B cell (primary cell): ENCODE measurements around the gene LIPI. TPM values are rescaled to one million over a fixed set of nuclear protein-coding genes. Genes with fewer than 3 reads are reported as not detected.

Experiments used
- ATAC-seq: fragments of 200-7000 bp; cut with Tn5 transposase; one replicate; pipeline ENCODE4 v1.10.0; 2021; ENCODE audit warnings: low read depth, mild to moderate bottlenecking, moderate number of reproducible peaks, moderate library complexity
- CTCF ChIA-PET: fragments of 350-600 bp; sonication (Branson Sonifier 250); formaldehyde crosslinking; loops from one replicate; lab custom pipeline; 2021; ENCODE audit warnings: antibody characterized with exemption, inconsistent platforms; lab: Charles Lee
- POLR2A ChIA-PET: fragments of 350-600 bp; sonication (Branson Sonifier 250); formaldehyde crosslinking; loops from one replicate; lab custom pipeline; 2021; ENCODE audit warnings: antibody characterized with exemption; lab: Charles Lee
- DNase-seq: peaks from one replicate; pipeline ENCODE4 v3.0.0; 2013
- H2AFZ ChIP-seq: 2 replicates; pipeline ENCODE4 v1.6.1; 2012; ENCODE audit warnings: mild to moderate bottlenecking, low read depth, low read length; ENCODE audit not compliant: insufficient read depth, poor library complexity, severe bottlenecking
- H3K27ac ChIP-seq, 2 donors: 1 replicate in 1 of 2; 2 replicates in 1 of 2; pipeline ENCODE4 v1.5.1; 2012 to 2013; ENCODE audit warnings: low read length in 2 of 2, mild to moderate bottlenecking in 2 of 2, moderate library complexity in 1 of 2
- H3K27me3 ChIP-seq, 4 experiments: fragments of 200-600 bp in 1 of 4; sonication (generic) in 1 of 4; replicated peaks in 1 of 4; 1 replicate in 2 of 4; 2 replicates in 2 of 4; pipeline versions ENCODE4 v1.6.1 to v1.7.0; 2013 to 2016; ENCODE audit warnings: low read length in 3 of 4, mild to moderate bottlenecking in 2 of 4, mixed read lengths in 1 of 4, moderate library complexity in 1 of 4; ENCODE audit not compliant: insufficient read depth in 4 of 4, control insufficient read depth in 3 of 4; ENCODE audit errors: control extremely low read depth in 1 of 4
- H3K36me3 ChIP-seq, 2 experiments: replicated peaks in 1 of 2; 1 replicate in 1 of 2; 2 replicates in 1 of 2; pipeline versions ENCODE4 v1.6.1 to v1.7.1; 2013; ENCODE audit warnings: low read length in 1 of 2; ENCODE audit not compliant: insufficient read depth in 2 of 2, control insufficient read depth in 1 of 2; ENCODE audit errors: control extremely low read depth in 1 of 2, extremely low read depth in 1 of 2
- H3K4me1 ChIP-seq, 2 donors: fragments of 200-600 bp in 1 of 2; sonication (generic) in 1 of 2; 1 replicate in 1 of 2; 2 replicates in 1 of 2; pipeline versions ENCODE4 v1.5.1 to v1.6.1; 2013 to 2017; ENCODE audit warnings: low read length in 2 of 2; ENCODE audit not compliant: control insufficient read depth in 2 of 2, insufficient read depth in 2 of 2
- H3K4me2 ChIP-seq: replicated peaks from 2 replicates; pipeline ENCODE3; 2012; ENCODE audit warnings: mild to moderate bottlenecking, low read depth, low read length; ENCODE audit not compliant: poor library complexity, severe bottlenecking
- H3K4me3 ChIP-seq, 5 experiments: fragments of 200-600 bp in 1 of 5; sonication (generic) in 1 of 5; 1 replicate in 3 of 5; 2 replicates in 2 of 5; pipeline versions ENCODE4 v1.5.1 to v1.7.0; 2011 to 2016; ENCODE audit warnings: low read length in 4 of 5, mild to moderate bottlenecking in 4 of 5, low read depth in 2 of 5, control low read depth in 1 of 5, moderate library complexity in 1 of 5; ENCODE audit not compliant: insufficient read depth in 1 of 5; ENCODE audit errors: control extremely low read depth in 1 of 5, extremely low read depth in 1 of 5
- H3K79me2 ChIP-seq: fragments of 200-600 bp; sonication (generic); one replicate; pipeline ENCODE4 v1.6.0; 2016; ENCODE audit warnings: low read length; ENCODE audit not compliant: control insufficient read depth, insufficient read depth
- H3K9ac ChIP-seq: fragments of 200-600 bp; sonication (generic); 2 replicates; pipeline ENCODE4 v1.6.1; 2017; ENCODE audit warnings: mild to moderate bottlenecking, low read length, moderate library complexity
- H3K9me3 ChIP-seq, 3 donors: one replicate each; pipeline versions ENCODE4 v1.6.1 to v1.7.1; 2013; ENCODE audit warnings: low read length in 2 of 3; ENCODE audit not compliant: control insufficient read depth in 2 of 3, insufficient read depth in 1 of 3; ENCODE audit errors: control extremely low read depth in 1 of 3
- H4K20me1 ChIP-seq: 2 replicates; pipeline ENCODE4 v1.6.0; 2012; ENCODE audit warnings: mild to moderate bottlenecking, low read length; ENCODE audit not compliant: insufficient read depth, control insufficient read depth, poor library complexity, severe bottlenecking
- H3K27ac Mint-ChIP-seq: one replicate; pipeline ENCODE4 v1.8.0; 2021; ENCODE audit warnings: mixed read lengths
- H3K27me3 Mint-ChIP-seq: one replicate; pipeline ENCODE4 v1.8.0; 2021; ENCODE audit warnings: mixed read lengths
- H3K4me1 Mint-ChIP-seq: one replicate; pipeline ENCODE4 v1.8.0; 2021; ENCODE audit warnings: mixed read lengths
- H3K4me3 Mint-ChIP-seq: one replicate; pipeline ENCODE4 v1.8.0; 2021; ENCODE audit warnings: mixed read lengths
- H3K9me3 Mint-ChIP-seq: one replicate; pipeline ENCODE4 v1.8.0; 2022; ENCODE audit warnings: mixed read lengths; ENCODE audit not compliant: insufficient read depth
- CTCF ChIP-seq: fragments of 200-600 bp; IDR thresholded peaks from one replicate; pipeline ENCODE4 v1.8.0; 2022; ENCODE audit warnings: antibody characterized with exemption, mild to moderate bottlenecking
- EZH2 ChIP-seq: IDR thresholded peaks from 2 replicates; pipeline ENCODE4 v1.6.1; 2012; ENCODE audit warnings: borderline replicate concordance, low read depth, mild to moderate bottlenecking, moderate library complexity, low read length; ENCODE audit not compliant: insufficient read depth, poor library complexity, severe bottlenecking
- intact Hi-C: fragments of 100-400 bp; cut with micrococcal nuclease; formaldehyde crosslinking; loops from one replicate; pipeline ENCODE4 v1.10.0; 2022
- polyA plus RNA-seq: library from polyadenylated mRNA; depleted of rRNA; stranded (reverse); fragments of >200 nt; gene quantifications from 2 replicates; pipeline ENCODE4 v1.2.3, GENCODE V29; 2012
- total RNA-seq, 2 donors: library from RNA; stranded (reverse); fragments of 120-200 nt in 1 of 2; gene quantifications; 1 replicate in 1 of 2; 2 replicates in 1 of 2; pipeline versions ENCODE4 v1.2.3 to v1.2.4, GENCODE V29; 2013 to 2022

The LIPI gene
- total and polyA plus RNA-seq, 2 donors (not counting 1 experiment from before 2014, with no cell fraction given): not detected

GRCh38 chr21:14245711-14246110 lies 35.0 kb upstream of the LIPI start:
- no peak for DNase-seq
- no peak for TF ChIP-seq EZH2
- TF ChIP-seq CTCF: no peak
- Histone ChIP-seq H4K20me1 (no peaks in the 10 kb centered on the region), H3K4me2 (no peak overlapping the region), H3K4me1 (no peaks in the 10 kb centered on the region), H3K27me3 (peaks cover 0 to 5% (median 0%) of the 10 kb centered on the region in 4 experiments), H3K27ac (no peak overlapping the region), H3K4me3 (no peak overlapping the region), H3K79me2 (no peaks in the 10 kb centered on the region), H2AFZ (no peak overlapping the region), H3K9ac (no peak overlapping the region), H3K9me3 (no peaks in the 10 kb centered on the region), H3K36me3 (no peaks in the 10 kb centered on the region)
- no peak overlapping the region for H3K4me3 Mint-ChIP-seq
- POLR2A ChIA-PET: no interaction called here
- peaks cover 8% of the 10 kb centered on the region for H3K4me1 Mint-ChIP-seq
- intact Hi-C loops: no loop called here
- no peak for ATAC-seq
- CTCF ChIA-PET: interaction anchor here (1.1 to 1.5 kb wide), 2 partner anchors 8 to 492 kb away, joined by 3 to 6 read pairs; no protein-coding TSS in a partner anchor
- peaks cover 3% of the 10 kb centered on the region for H3K9me3 Mint-ChIP-seq
- peaks cover 14% of the 10 kb centered on the region for H3K27me3 Mint-ChIP-seq
- no peak overlapping the region for H3K27ac Mint-ChIP-seq

- DNase-seq (no peak), ATAC-seq (no peak)
- no peak for TF ChIP-seq EZH2
- no peak for TF ChIP-seq CTCF
- H3K27me3 Mint-ChIP-seq: peaks cover 11% of the 10 kb centered on the region
- Histone ChIP-seq H2AFZ (no peak overlapping the region), H3K36me3 (no peaks in the 10 kb centered on the region), H3K27ac (no peak overlapping the region), H3K27me3 (peaks cover 0 to 5% (median 0%) of the 10 kb centered on the region in 4 experiments), H3K4me2 (no peak overlapping the region), H3K79me2 (no peaks in the 10 kb centered on the region), H3K9ac (no peak overlapping the region), H3K4me1 (no peaks in the 10 kb centered on the region), H4K20me1 (no peaks in the 10 kb centered on the region), H3K9me3 (no peaks in the 10 kb centered on the region), H3K4me3 (no peak overlapping the region)
- H3K4me3 Mint-ChIP-seq: no peak overlapping the region
- peaks cover 8% of the 10 kb centered on the region for H3K4me1 Mint-ChIP-seq
- ChIA-PET CTCF (interaction anchor here (0.5 to 1.5 kb wide), 4 partner anchors 9 to 493 kb away, joined by 3 to 6 read pairs (median 3); partner anchors contain the start of gene HSPA13), POLR2A (no interaction called here)
- H3K9me3 Mint-ChIP-seq: peaks cover 3% of the 10 kb centered on the region
- no peak overlapping the region for H3K27ac Mint-ChIP-seq
- intact Hi-C loops: no loop called here
These were observed 34.2 kb upstream of the LIPI start for GRCh38 chr21:14244911-14245310.
